Effector memory CD4-positive, alpha-beta T cell (primary cell): Measurements from ENCODE around the gene CIDEA.
A peak's percentile ranks its signal among the peaks of the same experiment; 100 is the strongest.

Experiments used
- DNase-seq, 3 donors: peaks; one replicate each; pipeline ENCODE4 v3.0.0-alpha.2; 2020
- H3K27ac ChIP-seq: 2 replicates; pipeline ENCODE4 v1.7.0; 2013; ENCODE audit warnings: mild to moderate bottlenecking, low read length, moderate library complexity; ENCODE audit not compliant: insufficient read depth, poor library complexity, severe bottlenecking
- H3K27me3 ChIP-seq: replicated peaks from 2 replicates; pipeline ENCODE4 v1.7.0; 2013; ENCODE audit warnings: mild to moderate bottlenecking, low read length; ENCODE audit not compliant: insufficient read depth, control insufficient read depth, poor library complexity, severe bottlenecking
- H3K36me3 ChIP-seq: 2 replicates; pipeline ENCODE4 v1.7.0; 2013; ENCODE audit warnings: mild to moderate bottlenecking, low read length, moderate library complexity; ENCODE audit not compliant: control insufficient read depth, insufficient read depth
- H3K4me1 ChIP-seq: 2 replicates; pipeline ENCODE4 v1.7.0; 2013; ENCODE audit warnings: low read length, mild to moderate bottlenecking; ENCODE audit not compliant: control insufficient read depth, insufficient read depth, poor library complexity, severe bottlenecking
- H3K4me3 ChIP-seq: 2 replicates; pipeline ENCODE4 v1.7.0; 2013; ENCODE audit warnings: low read length, low read depth, mild to moderate bottlenecking; ENCODE audit not compliant: insufficient read depth, poor library complexity, severe bottlenecking
- H3K9me3 ChIP-seq: 2 replicates; pipeline ENCODE4 v1.7.0; 2013; ENCODE audit warnings: mild to moderate bottlenecking, low read length, moderate library complexity; ENCODE audit not compliant: control insufficient read depth

The CIDEA gene

DNA sequence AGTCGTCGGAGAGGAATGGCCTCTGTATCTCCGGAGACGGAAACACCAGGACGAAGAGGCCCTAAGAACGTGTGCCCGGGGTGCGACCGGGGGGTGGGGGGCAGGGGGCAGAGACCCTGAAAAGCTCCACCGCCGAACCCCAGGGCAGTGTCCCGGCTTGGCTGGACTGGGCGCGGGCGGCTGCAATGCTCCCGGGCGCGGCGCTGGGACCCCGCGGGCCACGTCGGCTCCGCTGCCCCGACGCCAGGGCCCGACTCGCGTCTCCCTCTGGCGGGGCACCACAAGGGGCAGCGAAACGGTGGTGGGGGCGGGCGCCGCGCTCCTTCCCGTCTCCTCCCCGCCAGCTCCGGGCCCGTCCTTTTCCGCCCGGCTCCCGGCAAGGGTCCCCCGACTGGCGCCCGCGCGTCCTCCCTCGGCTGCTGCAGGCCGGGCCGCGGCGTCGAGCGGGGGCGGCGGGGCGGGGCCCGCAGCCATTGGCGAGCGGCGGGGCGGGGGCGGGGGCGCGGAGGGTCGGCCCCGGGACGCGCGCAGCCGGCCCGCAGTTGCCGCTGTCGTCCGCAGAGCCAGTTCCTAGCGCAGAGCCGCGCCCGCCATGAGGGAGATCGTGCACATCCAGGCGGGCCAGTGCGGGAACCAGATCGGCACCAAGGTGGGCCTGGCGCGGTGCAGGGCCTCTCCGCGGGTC, 53.7 kb downstream of the CIDEA start, which contains the start of gene TUBB6:
TSS of gene TUBB6 (plus strand) at position 541 of the 685 bp plus-strand sequence. CDS start at position 593, 52 bp downstream.
- Histone ChIP-seq H3K36me3 (no peaks in the 10 kb centered on the region), H3K27me3 (peaks cover 23% of the 10 kb centered on the region), H3K4me3 (peak within 1 kb of the TSS; percentile 32), H3K4me1 (peaks cover 13% of the 10 kb centered on the region), H3K9me3 (no peaks in the 10 kb centered on the region), H3K27ac (no peak within 1 kb of the TSS)
- no peak for DNase-seq

GRCh38 chr18:12308386-12309100, 54.4 kb downstream of the CIDEA start:
- Histone ChIP-seq H3K27me3 (peaks cover 23% of the 10 kb centered on the region), H3K9me3 (no peaks in the 10 kb centered on the region), H3K27ac (no peak overlapping the region), H3K36me3 (no peaks in the 10 kb centered on the region), H3K4me1 (peaks cover 13% of the 10 kb centered on the region), H3K4me3 (no peak overlapping the region)
- no peak for DNase-seq

- no peak overlapping the region for H3K4me3 ChIP-seq
- H3K36me3 ChIP-seq, result no peaks in the 10 kb centered on the region
- peaks cover 23% of the 10 kb centered on the region for H3K27me3 ChIP-seq
- H3K4me1 ChIP-seq, result peaks cover 13% of the 10 kb centered on the region
- H3K9me3 ChIP-seq, result no peaks in the 10 kb centered on the region
- DNase-seq, result no peak
- no peak overlapping the region for H3K27ac ChIP-seq
Observed at GRCh38 chr18:12309683-12310198, 55.6 kb downstream of the CIDEA start.

DNA sequence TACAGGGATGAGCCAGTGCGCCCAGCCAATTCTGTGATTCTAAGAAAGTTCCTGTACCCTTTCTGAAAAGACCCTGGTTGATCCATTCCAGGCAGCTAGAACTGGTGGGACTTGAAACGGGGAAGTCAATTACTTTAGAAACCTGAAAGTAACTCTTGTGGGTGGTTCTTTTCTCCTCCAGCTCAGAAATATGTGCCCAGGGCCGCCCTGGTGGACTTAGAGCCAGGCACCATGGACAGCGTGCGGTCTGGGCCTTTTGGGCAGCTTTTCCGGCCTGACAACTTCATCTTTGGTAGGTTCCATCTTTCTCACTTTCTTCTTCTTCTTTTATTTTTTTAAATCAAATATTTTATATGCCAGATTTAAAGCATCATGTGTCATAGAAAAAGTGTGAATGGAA, 56.6 kb downstream of the CIDEA start:
- no peak overlapping the region for H3K4me3 ChIP-seq
- no peaks in the 10 kb centered on the region for H3K36me3 ChIP-seq
- H3K27ac ChIP-seq, result no peak overlapping the region
- DNase-seq, result no peak
- H3K9me3 ChIP-seq, result no peaks in the 10 kb centered on the region
- H3K4me1 ChIP-seq, result peaks cover 13% of the 10 kb centered on the region
- H3K27me3 ChIP-seq, result peaks cover 23% of the 10 kb centered on the region

DNA sequence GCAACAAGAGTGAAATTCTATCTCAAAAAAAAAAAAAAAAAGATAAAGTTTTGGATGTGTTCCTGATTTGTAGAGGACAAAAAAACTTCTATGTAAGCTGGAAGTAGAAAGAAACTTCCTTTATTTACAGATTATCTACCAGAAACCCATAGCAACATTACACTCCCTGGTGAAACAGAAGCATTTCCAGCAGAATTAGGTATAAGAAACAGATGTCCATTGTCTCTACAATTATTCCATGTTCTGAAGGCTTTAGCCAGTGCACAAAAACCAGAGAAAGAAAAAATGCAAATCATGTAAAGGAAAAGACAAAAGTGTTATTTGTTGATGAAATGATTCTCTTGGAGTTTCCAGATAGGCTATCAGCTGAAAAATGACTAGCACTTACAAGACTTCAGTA, 58.8 kb downstream of the CIDEA start:
- peaks cover 6% of the 10 kb centered on the region for H3K4me1 ChIP-seq
- H3K9me3 ChIP-seq, result no peaks in the 10 kb centered on the region
- no peak for DNase-seq
- no peaks in the 10 kb centered on the region for H3K36me3 ChIP-seq
- H3K27ac ChIP-seq, result no peak overlapping the region
- peaks cover 7% of the 10 kb centered on the region for H3K27me3 ChIP-seq
- H3K4me3 ChIP-seq, result no peak overlapping the region

- Histone ChIP-seq H3K9me3 (no peaks in the 10 kb centered on the region), H3K27me3 (peaks cover 7% of the 10 kb centered on the region), H3K4me3 (no peak overlapping the region), H3K4me1 (peaks cover 2% of the 10 kb centered on the region), H3K27ac (no peak overlapping the region), H3K36me3 (no peaks in the 10 kb centered on the region)
- DNase-seq, result no peak
Observed at GRCh38 chr18:12313530-12314245, 59.5 kb downstream of the CIDEA start.

- H3K27ac ChIP-seq, result no peak overlapping the region
- H3K4me3 ChIP-seq, result no peak overlapping the region
- no peaks in the 10 kb centered on the region for H3K27me3 ChIP-seq
- no peaks in the 10 kb centered on the region for H3K9me3 ChIP-seq
- H3K36me3 ChIP-seq, result no peaks in the 10 kb centered on the region
- H3K4me1 ChIP-seq, result no peaks in the 10 kb centered on the region
- no peak for DNase-seq
Observed at GRCh38 chr18:12314591-12315305, 60.6 kb downstream of the CIDEA start.

DNA sequence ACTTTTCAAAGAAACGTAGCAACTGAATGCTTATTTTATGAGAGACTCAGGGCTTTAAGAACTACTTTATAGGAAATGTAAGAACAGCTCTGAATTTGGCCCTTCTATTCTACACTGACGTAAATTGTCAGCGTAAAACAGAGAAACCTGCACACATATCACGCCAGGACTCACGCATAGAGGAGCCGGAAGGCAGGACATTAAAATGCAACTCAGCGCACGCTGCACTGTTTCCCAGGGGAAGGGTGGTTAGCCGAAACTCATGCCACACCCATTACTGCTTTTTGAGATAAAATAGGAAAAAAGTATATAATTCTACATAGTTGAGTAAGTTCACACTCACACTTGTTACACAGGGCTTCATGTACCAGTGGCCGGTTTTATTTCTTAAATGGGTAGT, 61.3 kb downstream of the CIDEA start:
- Histone ChIP-seq H3K27me3 (no peaks in the 10 kb centered on the region), H3K4me1 (no peaks in the 10 kb centered on the region), H3K36me3 (no peaks in the 10 kb centered on the region), H3K27ac (no peak overlapping the region), H3K9me3 (no peaks in the 10 kb centered on the region), H3K4me3 (no peak overlapping the region)
- DNase-seq, result no peak

GRCh38 chr18:12315911-12316310, 61.8 kb downstream of the CIDEA start:
- no peak overlapping the region for H3K4me3 ChIP-seq
- no peaks in the 10 kb centered on the region for H3K27me3 ChIP-seq
- H3K4me1 ChIP-seq, result no peaks in the 10 kb centered on the region
- peaks cover 2% of the 10 kb centered on the region for H3K36me3 ChIP-seq
- no peak overlapping the region for H3K27ac ChIP-seq
- no peaks in the 10 kb centered on the region for H3K9me3 ChIP-seq
- DNase-seq, result no peak
